H4 (cell line): ENCODE results near the gene ZBED6. TPM values are rescaled to one million over a fixed set of nuclear protein-coding genes. Genes with fewer than 3 reads are reported as not detected.
A peak's percentile ranks its signal among the peaks of the same experiment; 100 is the strongest.
"Not testable (repeated sequence)": the region's sequence is repeated elsewhere in the genome, so short reads cannot be mapped to it uniquely, and the experiment has no call there.

Experiments
- DNase-seq: peaks from one replicate; pipeline ENCODE4 v3.0.0-alpha.2; 2015; ENCODE audit warnings: low spot score
- total RNA-seq: library from RNA; depleted of rRNA; stranded (reverse); fragments of >200 nt; shearing (Covaris generic); gene quantifications from 2 replicates; pipeline ENCODE4 v1.2.3, GENCODE V29; 2014

The ZBED6 gene
- total RNA-seq, 1 experiment from 2014 or later, result 8.0 TPM

DNA sequence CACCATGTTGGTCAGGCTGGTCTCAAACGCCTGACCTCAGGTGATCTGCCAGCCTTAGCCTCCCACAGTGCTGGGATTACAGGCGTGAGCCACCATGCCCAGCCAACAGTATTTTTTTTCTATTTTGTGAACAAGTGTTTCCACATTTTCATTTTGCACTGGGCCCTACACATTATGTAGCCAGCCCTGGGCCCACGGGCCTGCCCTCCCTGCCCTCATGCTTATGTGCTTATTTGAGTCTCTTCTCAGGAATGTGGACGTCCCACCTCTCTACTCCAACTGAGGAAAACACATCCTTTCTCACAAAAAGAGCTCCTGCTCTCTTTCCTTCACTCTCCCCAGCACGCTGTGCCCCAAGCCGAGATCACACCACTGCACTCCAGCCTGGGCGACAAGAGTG, 13.5 kb upstream of the ZBED6 start:
- DNase-seq, result no peak

DNA sequence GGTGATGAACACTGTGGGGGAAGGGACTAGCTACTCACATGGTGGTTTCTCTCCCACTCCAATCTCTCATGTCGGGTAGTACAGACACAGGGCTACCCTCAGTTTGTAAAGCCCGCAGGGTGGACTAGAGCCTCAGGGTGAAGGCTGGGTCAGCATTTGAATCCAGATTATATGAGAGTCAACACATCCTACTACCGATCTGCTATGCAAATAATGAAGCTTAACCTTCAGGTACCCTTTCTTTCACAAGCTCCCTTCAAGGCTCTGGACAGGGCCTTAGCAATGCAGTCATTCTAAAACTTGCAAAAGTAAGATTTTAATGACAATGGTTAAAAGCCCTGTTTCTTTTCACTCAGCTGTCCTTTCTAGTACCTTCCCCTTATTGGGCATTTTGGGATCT, 5.5 kb upstream of the ZBED6 start:
- DNase-seq, result no peak

DNA sequence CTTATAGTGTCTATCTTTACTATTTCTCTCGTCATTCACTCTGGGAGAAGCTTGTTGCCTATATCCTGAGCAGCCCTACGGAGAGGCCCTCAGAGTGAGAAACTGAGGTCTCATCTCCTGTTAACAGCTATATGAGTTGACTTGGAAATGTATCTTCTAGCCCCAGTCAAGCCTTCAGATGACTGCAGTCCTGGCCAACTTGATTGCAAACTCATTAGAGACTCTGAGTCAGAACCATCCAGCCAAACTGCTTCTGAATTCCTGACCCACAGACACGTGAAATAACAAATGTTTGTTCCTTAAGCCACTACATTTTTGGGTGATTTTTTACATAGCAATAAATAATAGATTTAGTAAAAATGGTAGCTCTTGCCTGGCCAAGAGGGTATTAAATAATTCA, 3.9 kb upstream of the ZBED6 start:
- DNase-seq, result no peak

DNA sequence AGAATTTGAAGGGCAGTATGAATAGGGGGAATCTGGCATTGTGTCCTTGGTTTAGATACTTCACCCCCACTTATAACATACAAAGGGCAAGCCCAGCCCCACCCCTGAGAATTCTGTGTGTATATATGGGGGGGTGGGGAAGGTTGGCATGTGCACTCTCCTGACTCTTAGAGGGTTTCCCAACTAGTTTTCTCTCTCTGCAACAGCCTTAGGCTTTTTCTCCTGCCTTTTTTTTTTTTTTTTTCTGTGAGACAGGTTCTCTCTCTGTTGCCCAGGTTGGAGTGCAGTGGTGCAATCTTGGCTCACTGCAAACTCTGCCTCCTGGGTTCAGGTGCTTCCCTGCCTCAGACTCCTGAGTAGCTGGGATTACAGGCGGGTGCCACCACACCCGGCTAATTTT, 2.9 kb upstream of the ZBED6 start:
- no peak for DNase-seq

DNA sequence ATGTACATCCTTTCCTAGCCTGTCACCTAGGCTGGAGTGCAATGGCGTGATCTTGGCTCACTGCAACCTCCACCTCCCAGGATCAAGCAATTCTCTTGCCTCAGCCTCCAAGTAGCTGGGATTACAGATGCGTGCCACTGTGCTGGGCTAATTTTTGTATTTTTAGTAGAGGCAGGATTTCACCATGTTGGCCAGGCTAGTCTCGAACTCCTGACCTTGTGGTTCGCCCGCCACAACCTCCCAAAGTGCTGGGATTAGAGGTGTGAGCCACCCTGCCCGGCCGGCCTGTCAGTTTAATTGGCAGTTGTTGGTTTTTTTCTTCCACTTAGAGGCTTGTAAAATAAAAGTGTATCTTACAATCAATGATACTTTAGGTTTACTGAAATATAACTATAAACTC, 1.9 kb upstream of the ZBED6 start:
- not testable (repeated sequence) for DNase-seq

DNA sequence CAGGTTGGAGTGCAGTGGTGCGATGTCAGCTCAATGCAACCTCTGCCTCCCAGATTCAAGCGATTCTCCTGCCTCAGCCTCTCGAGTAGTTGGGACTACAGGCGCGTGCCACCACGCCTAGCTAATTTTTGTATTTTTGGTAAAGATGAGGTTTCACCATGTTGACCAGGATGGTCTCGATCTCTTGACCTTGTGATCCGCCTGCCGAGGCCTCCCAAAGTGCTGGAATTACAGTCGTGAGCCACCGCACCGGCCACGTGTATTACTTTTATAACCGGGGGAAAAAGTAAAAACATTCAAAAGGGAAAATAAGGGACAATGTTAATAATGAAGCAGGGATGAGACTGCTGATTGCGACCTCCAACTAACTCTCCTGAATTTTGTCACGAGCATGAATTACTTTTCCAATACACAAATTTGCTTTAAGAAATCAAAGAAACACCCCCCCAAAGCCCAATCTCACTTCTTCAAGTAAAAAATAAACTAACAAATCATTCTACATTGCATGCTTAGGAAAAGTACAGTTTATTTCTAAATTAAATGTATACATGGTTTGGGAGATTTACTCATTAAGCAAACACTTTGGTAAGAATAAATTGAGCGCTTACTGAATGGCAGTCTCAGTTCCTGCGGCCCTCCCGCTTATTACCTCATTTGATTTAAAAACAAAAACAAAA, 521 bp upstream of the ZBED6 start:
- DNase-seq, result no peak

DNA sequence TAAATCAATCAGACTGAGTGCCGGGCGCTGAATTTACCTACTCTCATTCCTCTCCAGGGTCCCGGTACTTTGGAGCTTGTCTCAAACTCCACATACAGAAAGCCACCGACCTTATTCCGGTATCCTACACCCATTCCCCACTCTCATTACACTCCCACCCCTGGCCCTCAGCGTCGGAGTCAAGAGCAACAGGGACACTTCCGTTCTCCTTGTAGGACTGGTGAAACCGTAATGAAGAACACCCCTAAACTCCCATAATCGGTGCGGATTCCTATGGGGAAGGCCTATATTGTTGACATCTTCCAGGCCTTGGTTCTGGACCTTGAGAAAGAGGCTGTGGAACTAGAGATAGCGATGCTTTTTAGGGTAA, 798 bp downstream of the ZBED6 start:
- peak; percentile 18 for DNase-seq

DNA sequence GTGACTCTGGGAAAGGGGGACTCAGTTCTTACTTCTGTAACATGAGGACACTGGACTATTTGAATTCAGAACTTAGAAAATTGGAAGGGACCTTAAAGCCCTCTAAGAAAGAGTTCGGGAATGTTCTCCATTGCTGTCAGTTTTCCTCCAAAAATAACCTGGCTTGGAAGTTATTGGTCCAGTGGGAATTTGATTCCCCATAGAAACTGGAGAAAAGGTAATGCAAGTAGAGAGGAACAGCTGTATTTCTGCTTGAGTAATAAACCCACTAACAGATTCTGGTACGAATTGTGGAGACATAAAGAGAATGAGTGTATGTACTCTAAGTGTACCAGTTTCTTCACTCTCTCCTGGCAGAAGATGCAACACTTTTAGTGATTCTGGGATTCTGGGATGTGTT, 1.8 kb downstream of the ZBED6 start:
- DNase-seq, result no peak

DNA sequence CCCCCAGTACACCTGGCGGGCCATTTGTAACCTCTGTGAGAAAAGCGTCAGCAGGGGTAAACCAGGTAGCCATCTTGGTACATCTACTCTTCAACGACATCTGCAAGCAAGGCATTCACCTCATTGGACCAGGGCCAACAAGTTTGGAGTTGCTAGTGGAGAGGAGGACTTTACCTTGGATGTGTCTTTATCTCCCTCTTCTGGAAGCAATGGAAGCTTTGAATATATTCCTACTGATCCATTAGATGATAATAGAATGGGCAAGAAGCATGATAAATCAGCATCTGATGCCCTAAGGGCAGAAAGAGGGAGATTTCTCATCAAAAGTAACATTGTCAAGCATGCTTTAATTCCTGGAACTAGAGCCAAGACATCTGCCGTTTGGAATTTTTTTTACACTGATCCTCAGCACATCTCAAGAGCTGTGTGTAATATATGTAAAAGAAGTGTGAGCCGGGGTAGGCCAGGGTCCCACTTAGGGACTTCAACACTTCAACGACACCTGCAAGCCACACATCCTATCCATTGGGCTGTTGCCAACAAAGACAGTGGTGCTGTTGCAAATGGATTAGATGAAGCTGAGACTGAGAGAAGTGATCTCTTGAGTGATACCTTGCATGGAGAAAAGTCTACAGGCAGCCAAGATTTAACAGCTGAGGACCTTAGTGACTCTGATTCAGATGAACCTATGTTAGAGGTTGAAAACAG, 2.7 kb downstream of the ZBED6 start:
- DNase-seq, result no peak

DNA sequence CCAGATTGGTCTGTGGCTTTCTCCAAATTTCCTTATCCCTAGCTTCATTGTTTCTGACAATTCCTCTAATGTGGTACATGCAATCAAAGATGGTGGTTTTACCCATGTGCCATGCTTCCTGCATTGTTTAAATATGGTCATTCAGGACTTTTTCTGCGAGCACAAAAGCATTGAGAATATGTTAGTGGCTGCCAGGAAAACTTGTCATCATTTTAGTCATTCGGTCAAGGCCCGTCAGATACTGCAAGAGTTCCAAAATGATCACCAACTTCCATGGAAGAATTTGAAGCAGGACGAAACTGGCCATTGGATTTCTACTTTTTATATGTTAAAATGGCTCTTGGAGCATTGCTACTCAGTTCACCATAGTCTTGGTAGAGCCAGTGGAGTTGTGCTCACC, 3.7 kb downstream of the ZBED6 start:
- no peak for DNase-seq

DNA sequence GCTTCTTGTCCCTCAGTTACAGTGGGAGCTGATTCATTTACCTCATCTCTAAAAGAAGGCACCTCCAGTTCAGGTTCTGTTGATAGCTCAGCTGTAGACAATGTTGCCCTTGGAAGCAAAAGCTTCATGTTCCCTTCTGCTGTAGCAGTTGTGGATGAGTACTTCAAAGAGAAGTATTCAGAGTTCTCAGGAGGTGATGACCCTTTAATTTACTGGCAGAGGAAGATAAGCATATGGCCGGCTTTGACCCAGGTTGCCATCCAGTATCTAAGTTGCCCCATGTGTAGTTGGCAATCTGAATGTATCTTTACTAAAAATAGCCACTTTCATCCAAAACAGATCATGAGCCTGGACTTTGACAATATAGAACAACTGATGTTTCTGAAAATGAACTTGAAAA, 4.5 kb downstream of the ZBED6 start:
- DNase-seq, result no peak

DNA sequence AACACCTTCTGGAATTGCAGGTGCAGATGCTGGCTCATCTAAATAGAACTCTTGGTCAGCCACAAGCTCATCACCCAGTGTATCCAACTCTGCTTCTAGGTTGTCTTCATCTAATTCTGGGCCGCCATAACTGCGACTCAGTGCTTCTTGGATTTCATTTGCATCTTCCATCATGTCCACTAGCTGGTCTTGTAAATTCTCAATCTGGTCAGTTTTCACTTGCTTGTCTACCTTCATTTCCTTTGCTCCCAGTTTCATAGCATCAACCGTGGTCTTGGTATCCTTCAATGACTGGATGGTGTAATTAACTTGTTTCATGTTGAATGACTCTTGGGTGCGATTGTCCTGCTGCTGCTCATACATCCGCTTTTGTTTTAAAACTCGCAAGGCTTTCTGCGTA, 10.3 kb downstream of the ZBED6 start:
- no peak for DNase-seq

DNA sequence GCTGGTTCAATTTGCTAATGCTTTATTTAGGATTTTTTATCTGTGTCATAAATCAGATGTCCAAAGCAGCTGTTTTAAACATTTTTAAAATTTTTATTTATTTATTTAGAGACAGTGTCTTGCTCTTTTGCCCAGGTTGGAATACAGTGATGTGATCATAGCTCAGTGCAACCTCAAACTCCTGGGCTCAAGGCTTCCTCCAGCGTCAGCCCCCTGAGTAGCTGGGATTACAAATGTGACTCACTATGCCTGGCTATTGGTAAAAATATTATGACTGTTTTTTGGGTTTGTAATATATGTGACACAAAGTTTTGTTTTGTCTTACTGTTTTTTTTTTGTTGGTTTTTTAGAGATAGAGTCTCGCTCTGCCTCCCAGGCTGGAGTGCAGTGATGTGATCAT, 11.8 kb downstream of the ZBED6 start:
- DNase-seq, result no peak

DNA sequence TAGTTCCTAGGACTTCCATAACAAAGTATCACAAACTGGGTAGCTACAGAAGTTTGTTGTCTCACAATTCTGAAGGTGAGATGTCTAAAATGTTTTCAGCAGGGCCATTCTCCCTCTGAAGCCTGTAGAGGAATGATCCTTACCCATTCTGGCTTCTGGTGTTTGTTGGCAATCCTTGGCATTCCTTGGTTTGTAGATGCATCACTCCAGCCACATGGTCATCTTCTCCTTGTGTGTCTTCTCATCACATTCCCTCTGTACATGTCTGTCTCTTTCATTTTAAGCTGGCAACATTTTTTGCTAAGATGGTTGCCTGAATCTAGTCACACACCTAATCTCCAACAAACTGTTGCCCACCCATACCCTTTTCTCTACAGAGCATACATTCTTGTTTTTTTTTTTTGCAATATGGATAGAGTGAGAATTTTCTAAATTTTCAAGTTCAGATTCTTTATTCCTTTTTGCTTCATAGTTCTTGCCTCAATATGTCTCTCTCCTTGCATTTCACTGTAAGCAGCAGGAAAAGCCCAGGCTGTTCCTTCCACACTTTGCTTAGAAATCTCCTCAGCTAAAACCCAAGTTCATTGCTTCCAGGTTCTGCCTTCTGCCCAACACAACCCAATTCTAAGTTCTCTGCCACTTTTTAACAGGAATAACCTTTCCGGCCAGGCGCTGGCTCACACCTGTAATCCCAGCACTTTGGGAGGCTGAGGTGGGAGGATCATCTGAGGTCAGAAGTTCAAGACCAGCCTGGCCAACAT, 18.3 kb downstream of the ZBED6 start:
- DNase-seq, result no peak

DNA sequence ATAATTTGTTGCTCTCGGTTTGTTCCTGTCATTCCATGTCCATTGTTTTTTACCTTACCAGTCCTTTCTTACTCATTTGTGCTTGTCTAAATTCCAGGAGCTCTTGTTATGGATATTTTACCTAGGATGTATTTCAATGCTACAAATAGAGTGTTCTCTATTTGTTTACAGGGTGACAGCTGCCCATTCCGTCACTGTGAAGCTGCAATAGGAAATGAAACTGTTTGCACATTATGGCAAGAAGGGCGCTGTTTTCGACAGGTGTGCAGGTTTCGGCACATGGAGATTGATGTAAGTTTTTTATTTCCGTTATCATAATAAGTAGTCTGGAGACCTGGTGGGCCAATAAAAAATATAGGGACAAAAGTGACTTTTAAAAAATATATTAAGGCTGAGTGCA, 23.0 kb downstream of the ZBED6 start:
- no peak for DNase-seq

DNA sequence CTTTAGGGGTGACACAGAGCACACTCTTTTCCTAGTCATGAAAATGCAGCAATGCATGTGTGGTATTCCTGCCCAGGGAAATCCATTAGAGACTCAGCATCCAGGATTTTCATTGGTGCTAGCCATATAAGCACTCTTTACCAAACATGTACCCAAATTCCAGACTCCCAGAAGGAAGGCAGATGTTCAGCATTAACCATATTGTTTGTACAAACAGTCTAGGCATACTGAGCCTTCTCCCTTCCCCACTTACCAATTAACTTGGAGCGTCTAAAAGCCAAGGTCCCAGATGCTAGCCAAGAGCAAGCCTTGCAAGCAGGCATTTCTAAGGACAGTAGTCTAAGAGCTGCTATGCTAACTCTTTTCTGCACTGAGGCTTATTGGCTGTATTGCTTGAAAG, 27.9 kb downstream of the ZBED6 start:
- no peak for DNase-seq

DNA sequence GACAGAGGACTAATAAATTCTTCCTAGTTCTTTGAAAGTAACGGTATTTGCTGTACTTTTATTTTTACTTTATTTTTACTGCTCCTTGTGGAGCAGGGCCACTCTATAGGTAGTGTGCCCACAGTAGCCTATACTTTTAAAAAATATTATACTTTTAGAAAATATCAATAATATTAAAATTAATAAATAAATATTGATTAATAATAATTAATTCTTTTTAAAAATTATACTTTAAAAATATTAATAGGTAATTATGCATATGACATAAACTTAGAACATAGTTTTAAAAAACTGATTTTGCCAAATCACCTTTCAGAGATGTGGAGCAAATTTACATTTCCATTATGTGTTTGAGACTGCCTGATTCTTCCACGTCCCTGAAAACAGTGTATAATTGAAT, 30.8 kb downstream of the ZBED6 start:
- DNase-seq, result no peak

DNA sequence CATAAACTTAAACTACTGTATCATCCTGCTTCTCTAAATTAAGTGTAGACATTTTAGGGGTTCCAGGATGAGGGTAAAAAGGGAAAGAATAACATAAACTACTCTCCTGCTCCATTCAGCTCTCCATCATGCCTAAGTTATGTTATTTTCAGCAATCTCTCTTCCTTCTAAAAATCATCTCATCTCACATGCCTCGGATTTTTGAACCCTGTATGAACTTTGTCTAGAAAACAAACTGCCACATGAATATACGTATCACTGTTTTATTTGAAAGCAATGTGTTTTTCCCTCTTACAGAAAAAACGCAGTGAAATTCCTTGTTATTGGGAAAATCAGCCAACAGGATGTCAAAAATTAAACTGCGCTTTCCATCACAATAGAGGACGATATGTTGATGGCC, 32.6 kb downstream of the ZBED6 start:
- DNase-seq, result no peak

DNA sequence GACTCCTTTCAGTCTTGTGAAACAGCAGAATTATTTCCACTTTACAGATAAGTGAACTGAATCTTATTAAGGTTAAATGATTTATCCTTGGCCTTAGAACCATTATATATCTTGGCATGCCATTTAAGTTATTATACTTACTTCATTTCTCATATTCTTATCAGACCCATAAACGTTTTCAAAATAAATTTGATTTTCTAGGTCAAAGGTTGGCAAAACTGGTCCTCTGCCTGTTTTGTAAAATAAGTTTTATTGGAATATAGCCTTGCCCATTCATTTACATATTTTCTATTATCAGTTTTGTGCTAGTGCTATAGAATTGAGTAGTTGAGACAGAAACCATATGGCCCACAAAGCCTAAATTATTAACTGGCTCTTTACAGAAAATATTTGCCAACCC, 33.1 kb downstream of the ZBED6 start:
- no peak for DNase-seq

DNA sequence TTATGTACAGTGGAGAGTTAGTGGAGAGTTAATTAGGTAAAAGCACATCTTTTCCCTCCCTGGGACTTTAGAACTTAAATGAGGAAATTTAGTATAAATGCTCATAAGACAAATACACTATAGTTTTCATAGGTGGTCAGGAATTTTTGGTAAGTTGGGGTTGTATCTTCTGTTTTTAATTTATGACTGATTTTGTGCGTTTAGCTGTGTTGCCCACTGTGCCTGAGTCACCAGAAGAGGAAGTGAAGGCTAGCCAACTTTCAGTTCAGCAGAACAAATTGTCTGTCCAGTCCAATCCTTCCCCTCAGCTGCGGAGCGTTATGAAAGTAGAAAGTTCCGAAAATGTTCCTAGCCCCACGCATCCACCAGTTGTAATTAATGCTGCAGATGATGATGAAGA, 33.8 kb downstream of the ZBED6 start:
- DNase-seq, result not testable (repeated sequence)

DNA sequence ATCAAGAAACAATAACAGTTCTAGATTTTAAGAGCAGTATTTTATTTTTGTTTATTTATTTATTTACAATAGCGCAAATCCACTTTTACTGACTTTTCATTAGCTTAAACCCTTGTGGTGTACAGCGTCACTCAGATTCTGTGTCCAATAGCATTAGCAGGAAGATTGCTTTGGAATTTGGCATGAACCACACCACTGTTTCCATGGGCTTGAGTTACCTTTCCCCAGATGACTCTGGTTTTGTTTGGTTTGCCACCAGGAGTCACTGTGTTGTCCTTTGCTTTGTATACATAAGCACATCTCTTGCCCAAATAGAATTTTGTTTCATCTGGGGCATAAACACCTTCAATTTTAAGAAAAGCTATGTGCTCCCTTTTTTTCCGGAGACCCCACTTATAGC, 40.1 kb downstream of the ZBED6 start:
- DNase-seq, result no peak

DNA sequence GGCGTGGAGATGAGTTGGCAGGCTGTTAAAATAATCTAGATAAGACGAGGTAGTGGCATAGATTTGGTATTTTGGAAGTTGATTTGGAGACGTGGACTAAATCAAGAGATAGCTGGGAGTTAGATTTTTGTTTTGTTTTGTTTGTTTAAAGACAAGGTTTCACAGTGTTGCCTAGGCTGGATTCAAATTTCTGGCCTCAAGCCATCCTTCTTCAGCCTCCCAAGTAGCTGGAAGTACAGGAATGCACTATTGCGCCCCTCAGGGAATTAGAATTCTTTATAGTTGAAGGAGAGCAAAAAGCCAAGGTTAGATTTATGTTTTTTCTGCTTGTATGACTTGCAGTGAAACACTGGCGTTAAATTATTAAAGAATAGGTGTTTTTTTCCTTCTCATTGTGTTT, 43.7 kb downstream of the ZBED6 start:
- DNase-seq, result no peak

DNA sequence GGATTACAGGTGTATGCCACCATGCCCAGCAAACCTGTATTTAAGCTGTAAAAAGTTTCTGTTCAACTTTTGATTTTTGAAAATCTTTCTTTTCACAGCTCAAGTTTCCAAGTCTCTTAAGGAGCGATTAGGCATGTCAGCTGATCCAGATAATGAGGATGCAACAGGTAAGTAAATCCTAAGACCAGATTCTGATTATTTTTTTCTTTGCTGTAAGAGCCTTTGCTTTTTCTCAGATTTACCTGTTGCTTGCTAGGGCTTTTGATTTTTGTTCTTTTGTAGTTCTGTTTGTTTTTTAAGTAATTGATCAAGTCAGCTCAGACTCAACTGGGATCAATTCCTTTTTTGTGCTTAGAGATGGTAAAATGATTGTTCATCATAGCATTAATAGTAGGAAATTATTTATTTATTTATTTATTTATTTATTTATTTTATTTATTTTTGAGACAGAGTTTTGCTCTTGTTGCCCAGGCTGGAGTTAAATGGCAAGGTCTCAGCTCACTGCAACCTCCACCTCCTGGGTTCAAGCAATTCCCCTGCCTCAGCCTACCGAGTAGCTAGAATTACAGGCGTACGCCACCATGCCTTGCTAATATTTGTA, 44.9 kb downstream of the ZBED6 start:
- DNase-seq, result no peak
